ENCODE results near the gene CCDC157. TPM values are rescaled to one million over a fixed set of nuclear protein-coding genes. Genes with fewer than 3 reads are reported as not detected.
A peak's percentile ranks its signal among the peaks of the same experiment; 100 is the strongest.

CCDC157 gene
- total RNA-seq (2022), result 5.0 and 5.5 TPM in 2 replicates
- Bru-seq, nascent RNA, result percentile 43 among the genes with signal in this experiment
- percentile 40 among the genes with signal in this experiment for BruChase-seq, experiment 1, labeled RNA remaining after a 6-hour chase
- percentile 47 among the genes with signal in this experiment for BruChase-seq, experiment 2, labeled RNA remaining after a 2-hour chase
- long read RNA-seq, partial matches to known transcripts, result 0 of 3 reads
- long read RNA-seq, other reads (novel, unspliced or antisense), result 2 of 3 reads

DNA sequence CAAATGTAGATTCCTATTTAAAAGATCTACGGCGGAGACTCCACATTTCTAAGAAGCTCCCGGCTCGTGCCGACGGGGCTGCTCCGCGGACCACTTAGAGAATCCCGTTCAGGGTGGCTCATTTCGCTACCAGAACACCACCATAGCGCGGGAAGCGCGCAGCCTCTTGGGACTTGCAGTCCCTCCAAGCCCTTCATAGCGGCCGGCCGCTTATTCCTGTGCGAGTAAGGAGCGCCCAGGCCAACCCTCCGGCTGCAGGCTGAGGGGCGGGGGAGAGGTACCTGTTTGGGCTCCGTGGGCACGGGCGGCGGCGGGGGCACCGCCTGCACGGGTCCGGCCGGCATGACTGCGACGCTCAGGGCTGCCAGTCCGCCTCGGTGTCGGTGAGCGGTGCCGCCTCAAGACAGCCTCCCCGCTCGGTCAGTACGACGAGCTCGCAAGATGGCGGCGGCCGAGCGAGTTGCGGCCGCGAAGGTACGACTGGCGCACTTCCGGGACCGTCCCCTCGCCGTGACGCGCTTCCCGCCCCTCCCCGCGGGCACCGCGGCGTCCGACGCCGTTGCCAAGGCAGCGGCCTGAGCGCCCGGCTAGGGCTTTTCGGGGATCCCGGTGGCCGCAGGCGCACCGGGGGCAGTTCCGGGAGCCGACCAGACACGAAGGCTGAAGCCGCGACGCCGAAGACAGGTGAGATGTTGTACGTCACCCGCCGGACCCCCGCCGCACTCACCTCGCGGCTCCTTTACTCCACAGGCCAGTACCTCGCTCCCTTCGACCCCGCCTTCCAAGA is at the start of gene CCDC157, which contains the start of gene SF3A1:
Gene CCDC157 (plus strand): TSS at position 559 of the 787 bp plus-strand sequence. CDS start 8,994 bp downstream, outside the sequence.
Gene SF3A1 (minus strand): TSS at position 446 of the 787 bp plus-strand sequence. CDS start 102 bp downstream, at position 344.
- H3K4me3 Mint-ChIP-seq (ENCODE audit: low read depth, unreplicated experiment), result peak within 1 kb of the TSS; percentile 94
- intact Hi-C loops (cut with micrococcal nuclease; ENCODE audit: unreplicated experiment), result no loop called here
- TF ChIP-seq, protein P1, sequence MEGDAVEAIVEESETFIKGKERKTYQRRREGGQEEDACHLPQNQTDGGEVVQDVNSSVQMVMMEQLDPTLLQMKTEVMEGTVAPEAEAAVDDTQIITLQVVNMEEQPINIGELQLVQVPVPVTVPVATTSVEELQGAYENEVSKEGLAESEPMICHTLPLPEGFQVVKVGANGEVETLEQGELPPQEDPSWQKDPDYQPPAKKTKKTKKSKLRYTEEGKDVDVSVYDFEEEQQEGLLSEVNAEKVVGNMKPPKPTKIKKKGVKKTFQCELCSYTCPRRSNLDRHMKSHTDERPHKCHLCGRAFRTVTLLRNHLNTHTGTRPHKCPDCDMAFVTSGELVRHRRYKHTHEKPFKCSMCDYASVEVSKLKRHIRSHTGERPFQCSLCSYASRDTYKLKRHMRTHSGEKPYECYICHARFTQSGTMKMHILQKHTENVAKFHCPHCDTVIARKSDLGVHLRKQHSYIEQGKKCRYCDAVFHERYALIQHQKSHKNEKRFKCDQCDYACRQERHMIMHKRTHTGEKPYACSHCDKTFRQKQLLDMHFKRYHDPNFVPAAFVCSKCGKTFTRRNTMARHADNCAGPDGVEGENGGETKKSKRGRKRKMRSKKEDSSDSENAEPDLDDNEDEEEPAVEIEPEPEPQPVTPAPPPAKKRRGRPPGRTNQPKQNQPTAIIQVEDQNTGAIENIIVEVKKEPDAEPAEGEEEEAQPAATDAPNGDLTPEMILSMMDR (IDR thresholded peaks at IDR 0.05; ENCODE audit: unreplicated experiment), result no peak
- H3K36me3 Mint-ChIP-seq (ENCODE audit: insufficient read depth, unreplicated experiment), result peaks cover 52% of the 10 kb centered on the region
- peak; percentile 92 for DNase-seq
- CTCF ChIA-PET, result interaction anchor here (0.6 to 1.8 kb wide), 6 partner anchors 18 to 93 kb away, joined by 3 to 10 read pairs (median 4); no protein-coding TSS in a partner anchor
- no peaks in the 10 kb centered on the region for H3K9me3 Mint-ChIP-seq (ENCODE audit: low read depth, unreplicated experiment)
- H3K27ac Mint-ChIP-seq (ENCODE audit: unreplicated experiment), result peak within 1 kb of the TSS; percentile 96
- no peaks in the 10 kb centered on the region for H3K27me3 Mint-ChIP-seq (ENCODE audit: unreplicated experiment)
- BruUV-seq (replicated peaks), result no TSS peak
- peaks cover 35% of the 10 kb centered on the region for H3K4me1 Mint-ChIP-seq (ENCODE audit: low read depth, unreplicated experiment)

DNA sequence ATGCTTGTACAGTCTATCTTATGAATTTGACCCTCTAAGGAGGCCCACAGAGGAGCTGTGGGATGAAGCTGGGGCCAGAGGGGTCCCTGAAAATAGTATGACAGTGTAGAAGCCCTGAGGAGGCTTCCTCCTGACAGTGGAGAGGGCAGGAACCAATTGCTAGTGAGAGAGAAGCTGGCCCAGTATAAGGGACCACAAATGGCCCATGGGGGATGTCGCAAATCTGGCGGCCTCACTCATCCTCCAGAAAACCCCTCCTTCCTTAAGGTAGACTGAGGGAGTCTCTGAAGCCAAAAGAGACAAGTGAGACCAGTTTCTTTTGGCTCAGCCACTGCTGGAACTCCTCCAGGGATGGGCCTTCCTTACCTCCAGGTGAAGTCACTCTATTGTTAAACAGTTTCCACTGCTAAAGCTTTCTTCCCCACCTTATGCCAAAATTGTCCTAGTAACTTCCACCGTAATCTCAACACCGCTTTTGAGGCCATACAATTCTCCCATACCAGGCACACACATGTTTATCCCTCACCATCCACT is 49.7 kb upstream of the CCDC157 start:
- no peak for DNase-seq
- no TSS peak for BruUV-seq (replicated peaks)
- no peaks in the 10 kb centered on the region for H3K9me3 Mint-ChIP-seq (ENCODE audit: low read depth, unreplicated experiment)
- CTCF ChIA-PET, result no interaction called here
- H3K36me3 Mint-ChIP-seq (ENCODE audit: insufficient read depth, unreplicated experiment), result peaks cover 12% of the 10 kb centered on the region
- intact Hi-C loops (cut with micrococcal nuclease; ENCODE audit: unreplicated experiment), result no loop called here
- peaks cover 92% of the 10 kb centered on the region for H3K4me1 Mint-ChIP-seq (ENCODE audit: low read depth, unreplicated experiment)
- no peak overlapping the region for H3K27ac Mint-ChIP-seq (ENCODE audit: unreplicated experiment)
- TF ChIP-seq, protein P1 (IDR thresholded peaks at IDR 0.05; ENCODE audit: unreplicated experiment), result no peak
- H3K27me3 Mint-ChIP-seq (ENCODE audit: unreplicated experiment), result no peaks in the 10 kb centered on the region
- H3K4me3 Mint-ChIP-seq (ENCODE audit: low read depth, unreplicated experiment), result no peak overlapping the region

GRCh38 chr22:30308093-30308492 is 48.7 kb upstream of the CCDC157 start:
- CTCF ChIA-PET, result interaction anchor here (0.6 to 1.3 kb wide), 2 partner anchors 10 to 119 kb away, joined by 4 to 14 read pairs; no protein-coding TSS in a partner anchor
- BruUV-seq (replicated peaks), result no TSS peak
- intact Hi-C loops (cut with micrococcal nuclease; ENCODE audit: unreplicated experiment), result no loop called here
- TF ChIP-seq, protein P1 (IDR thresholded peaks at IDR 0.05; ENCODE audit: unreplicated experiment), result no peak
- no peak overlapping the region for H3K4me3 Mint-ChIP-seq (ENCODE audit: low read depth, unreplicated experiment)
- no peaks in the 10 kb centered on the region for H3K9me3 Mint-ChIP-seq (ENCODE audit: low read depth, unreplicated experiment)
- H3K36me3 Mint-ChIP-seq (ENCODE audit: insufficient read depth, unreplicated experiment), result peaks cover 8% of the 10 kb centered on the region
- H3K27ac Mint-ChIP-seq (ENCODE audit: unreplicated experiment), result no peak overlapping the region
- H3K27me3 Mint-ChIP-seq (ENCODE audit: unreplicated experiment), result no peaks in the 10 kb centered on the region
- no peak for DNase-seq
- peaks cover 92% of the 10 kb centered on the region for H3K4me1 Mint-ChIP-seq (ENCODE audit: low read depth, unreplicated experiment)

DNA sequence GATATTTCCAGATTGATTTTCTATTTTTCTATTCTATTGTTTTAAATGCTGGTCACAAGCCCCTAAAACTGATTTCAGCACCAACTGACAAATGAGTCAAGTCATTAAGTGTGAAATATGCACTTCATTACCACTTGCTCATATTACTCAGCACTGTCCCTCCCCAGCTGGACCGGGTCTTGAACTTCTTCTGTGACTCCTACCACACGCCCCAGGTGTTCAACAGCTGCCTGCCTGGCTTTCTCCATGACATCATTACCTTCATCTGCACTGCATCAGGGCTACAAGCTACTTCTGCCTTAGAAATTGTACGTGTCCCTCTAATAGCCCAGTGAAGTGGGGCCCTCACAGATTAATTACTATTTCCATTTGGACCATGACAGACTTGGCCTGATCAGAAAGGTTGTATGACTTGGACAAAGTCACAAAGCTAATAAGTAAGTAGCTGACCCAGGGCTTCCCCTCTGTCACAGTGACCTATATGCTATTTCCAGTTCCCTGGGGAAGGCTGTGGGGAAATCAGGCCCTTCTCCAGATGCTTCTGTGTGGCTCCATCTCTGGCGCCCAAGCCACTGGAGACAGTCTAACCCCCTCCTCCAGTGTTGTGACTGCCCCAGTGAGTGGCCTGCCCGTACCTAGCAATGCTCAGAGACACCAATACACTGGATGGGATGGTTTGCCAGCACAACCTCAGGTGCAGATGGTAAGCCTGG is 48.1 kb upstream of the CCDC157 start:
- CTCF ChIA-PET, result interaction anchor here (0.6 to 1.3 kb wide), 2 partner anchors 10 to 120 kb away, joined by 4 to 14 read pairs; no protein-coding TSS in a partner anchor
- no peaks in the 10 kb centered on the region for H3K27me3 Mint-ChIP-seq (ENCODE audit: unreplicated experiment)

More for the DNA sequence above, 48.1 kb upstream of the CCDC157 start:
- no peak overlapping the region for H3K27ac Mint-ChIP-seq (ENCODE audit: unreplicated experiment)
- no peak overlapping the region for H3K4me3 Mint-ChIP-seq (ENCODE audit: low read depth, unreplicated experiment)
- intact Hi-C loops (cut with micrococcal nuclease; ENCODE audit: unreplicated experiment), result no loop called here
- H3K4me1 Mint-ChIP-seq (ENCODE audit: low read depth, unreplicated experiment), result peaks cover 92% of the 10 kb centered on the region
- no peak for DNase-seq
- TF ChIP-seq, protein P1 (IDR thresholded peaks at IDR 0.05; ENCODE audit: unreplicated experiment), result no peak
- BruUV-seq (replicated peaks), result no TSS peak
- no peaks in the 10 kb centered on the region for H3K9me3 Mint-ChIP-seq (ENCODE audit: low read depth, unreplicated experiment)
- H3K36me3 Mint-ChIP-seq (ENCODE audit: insufficient read depth, unreplicated experiment), result peaks cover 8% of the 10 kb centered on the region
